ENCODE measurements around the gene MYO1G. TPM values are rescaled to one million over a fixed set of nuclear protein-coding genes. Genes with fewer than 3 reads are reported as not detected.

Gene MYO1G
- total and polyA plus RNA-seq, 2 experiments from 2014 or later: 0.21 to 0.78 TPM

GRCh38 chr7:44981035-44981706 is 2.4 kb upstream of the MYO1G start:
- Histone ChIP-seq H3K4me3 (no peak overlapping the region), H3K9me3 (ENCODE audit: low read depth) (no peaks in the 10 kb centered on the region), H3K4me1 (ENCODE audit: low read depth) (peaks cover 24% of the 10 kb centered on the region), H3K27ac (peak overlapping the region; percentile 68), H3K27me3 (no peaks in the 10 kb centered on the region), H3K36me3 (peaks cover 20% of the 10 kb centered on the region)
- DNase-seq (ENCODE audit: low read depth in 1 of 2, low spot score in 1 of 2): no peak
- TF ChIP-seq, protein P1, sequence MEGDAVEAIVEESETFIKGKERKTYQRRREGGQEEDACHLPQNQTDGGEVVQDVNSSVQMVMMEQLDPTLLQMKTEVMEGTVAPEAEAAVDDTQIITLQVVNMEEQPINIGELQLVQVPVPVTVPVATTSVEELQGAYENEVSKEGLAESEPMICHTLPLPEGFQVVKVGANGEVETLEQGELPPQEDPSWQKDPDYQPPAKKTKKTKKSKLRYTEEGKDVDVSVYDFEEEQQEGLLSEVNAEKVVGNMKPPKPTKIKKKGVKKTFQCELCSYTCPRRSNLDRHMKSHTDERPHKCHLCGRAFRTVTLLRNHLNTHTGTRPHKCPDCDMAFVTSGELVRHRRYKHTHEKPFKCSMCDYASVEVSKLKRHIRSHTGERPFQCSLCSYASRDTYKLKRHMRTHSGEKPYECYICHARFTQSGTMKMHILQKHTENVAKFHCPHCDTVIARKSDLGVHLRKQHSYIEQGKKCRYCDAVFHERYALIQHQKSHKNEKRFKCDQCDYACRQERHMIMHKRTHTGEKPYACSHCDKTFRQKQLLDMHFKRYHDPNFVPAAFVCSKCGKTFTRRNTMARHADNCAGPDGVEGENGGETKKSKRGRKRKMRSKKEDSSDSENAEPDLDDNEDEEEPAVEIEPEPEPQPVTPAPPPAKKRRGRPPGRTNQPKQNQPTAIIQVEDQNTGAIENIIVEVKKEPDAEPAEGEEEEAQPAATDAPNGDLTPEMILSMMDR (IDR thresholded peaks at IDR 0.05; ENCODE audit: low read depth, low read length): no peak

DNA sequence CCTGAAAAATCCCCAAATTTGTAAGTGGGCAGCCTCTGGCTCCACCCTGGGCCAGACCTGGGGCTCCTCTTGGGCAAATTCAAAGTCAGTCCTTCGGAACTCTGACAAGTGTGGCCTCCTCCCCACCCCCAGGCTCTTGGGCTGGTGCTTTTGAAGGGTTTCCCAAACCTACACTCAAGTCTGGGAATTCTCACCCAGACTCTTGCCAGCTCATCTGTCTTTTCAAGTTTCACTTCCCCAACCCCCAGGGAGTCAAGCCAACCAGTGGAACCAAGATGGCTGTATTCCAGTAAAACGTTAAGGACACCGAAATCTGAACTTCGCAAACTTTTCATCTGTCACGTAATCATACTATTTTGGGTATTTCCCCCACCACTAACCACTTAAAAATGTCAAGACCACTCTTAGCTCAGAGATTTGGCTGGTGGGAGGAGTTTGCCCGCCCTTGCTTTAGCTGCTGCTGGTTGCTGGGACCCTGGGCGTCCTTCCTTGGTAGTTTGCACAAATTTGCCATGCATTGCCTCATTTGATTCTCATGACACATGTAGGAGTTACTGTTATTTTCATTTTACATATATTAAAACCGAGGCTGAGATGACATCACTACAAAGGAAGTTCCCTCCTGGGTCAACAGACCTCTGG is 1.7 kb upstream of the MYO1G start:
- DNase-seq (ENCODE audit: low read depth in 1 of 2, low spot score in 1 of 2): peak; percentile 70
- no peaks in the 10 kb centered on the region for H3K9me3 ChIP-seq (ENCODE audit: low read depth)
- H3K4me3 ChIP-seq: no peak overlapping the region
- TF ChIP-seq, protein P1 (IDR thresholded peaks at IDR 0.05; ENCODE audit: low read depth, low read length): no peak
- H3K27me3 ChIP-seq: no peaks in the 10 kb centered on the region
- peaks cover 20% of the 10 kb centered on the region for H3K36me3 ChIP-seq
- peak overlapping the region; percentile 68 for H3K27ac ChIP-seq
- peaks cover 24% of the 10 kb centered on the region for H3K4me1 ChIP-seq (ENCODE audit: low read depth)

DNA sequence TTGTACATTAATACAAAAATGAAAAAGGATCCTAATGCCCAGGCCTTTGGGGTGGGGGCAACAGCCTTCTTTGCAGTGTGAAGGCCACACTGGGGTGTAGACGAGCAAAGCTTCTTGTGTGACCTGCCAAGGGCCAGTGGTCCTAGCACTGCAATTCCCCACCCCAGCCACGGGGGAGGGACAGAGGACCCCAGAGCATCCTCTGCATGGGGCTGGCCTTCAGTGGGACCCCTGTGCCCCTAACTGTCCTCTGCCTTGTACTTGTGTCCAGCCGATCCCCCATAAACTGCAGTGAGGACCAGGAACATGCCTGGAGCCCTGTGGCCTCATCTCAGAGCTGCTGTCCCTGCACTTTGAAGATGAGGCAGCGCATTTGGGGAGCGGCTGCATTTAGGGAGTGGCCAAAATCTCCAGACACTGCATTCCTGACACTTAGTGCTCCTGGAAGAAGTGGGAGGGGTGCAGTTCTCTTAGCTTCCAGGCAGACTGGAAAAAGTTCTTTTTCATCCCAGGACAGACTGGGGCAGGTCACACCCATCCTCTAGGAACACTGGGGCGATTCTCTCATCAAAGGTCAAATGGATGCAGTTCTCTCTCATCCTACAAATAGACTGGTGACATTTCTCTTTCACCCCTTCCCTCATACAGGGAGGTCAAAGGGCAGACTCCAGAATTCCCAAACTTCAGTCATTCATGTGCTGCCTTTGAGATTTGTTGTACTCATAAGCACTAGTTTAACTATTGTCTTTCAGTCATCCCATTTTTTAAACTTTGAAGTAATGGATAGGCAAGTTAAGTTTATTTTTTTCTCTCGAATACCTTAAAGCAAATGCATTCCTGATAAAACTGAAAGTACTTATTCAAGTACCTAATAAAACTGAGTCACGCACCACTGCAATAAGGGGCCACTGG is 922 bp upstream of the MYO1G start:
- Histone ChIP-seq H3K4me1 (ENCODE audit: low read depth) (peaks cover 20% of the 10 kb centered on the region), H3K27ac (peak overlapping the region; percentile 68), H3K9me3 (ENCODE audit: low read depth) (no peaks in the 10 kb centered on the region), H3K4me3 (no peak overlapping the region), H3K27me3 (no peaks in the 10 kb centered on the region), H3K36me3 (peaks cover 20% of the 10 kb centered on the region)
- TF ChIP-seq, protein P1 (IDR thresholded peaks at IDR 0.05; ENCODE audit: low read depth, low read length): no peak
- DNase-seq (ENCODE audit: low read depth in 1 of 2, low spot score in 1 of 2): no peak

DNA sequence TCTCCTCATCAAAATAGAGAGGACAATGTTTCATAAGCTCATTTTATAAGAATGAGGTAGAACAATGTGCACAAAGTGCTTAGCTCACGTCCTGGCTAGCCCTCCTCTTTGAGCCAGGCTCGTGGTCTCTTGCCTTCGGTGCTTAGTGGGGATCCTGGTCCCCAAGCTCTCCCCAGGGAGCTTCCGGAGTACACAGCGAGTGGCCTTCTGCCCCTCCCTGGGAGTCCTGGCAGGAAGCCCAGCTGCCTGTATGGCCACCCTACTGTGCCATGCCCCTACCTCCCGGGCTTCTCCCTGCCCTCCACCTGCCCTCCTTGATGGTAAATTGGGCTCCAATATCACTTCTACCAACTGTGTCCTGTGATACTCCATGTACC is 868 bp downstream of the MYO1G start:
- Histone ChIP-seq H3K27ac (no peak overlapping the region), H3K27me3 (no peaks in the 10 kb centered on the region), H3K4me1 (ENCODE audit: low read depth) (peaks cover 20% of the 10 kb centered on the region), H3K36me3 (peaks cover 3% of the 10 kb centered on the region), H3K9me3 (ENCODE audit: low read depth) (no peaks in the 10 kb centered on the region), H3K4me3 (no peak overlapping the region)
- no peak for DNase-seq (ENCODE audit: low read depth in 1 of 2, low spot score in 1 of 2)
- TF ChIP-seq, protein P1 (IDR thresholded peaks at IDR 0.05; ENCODE audit: low read depth, low read length): no peak

DNA sequence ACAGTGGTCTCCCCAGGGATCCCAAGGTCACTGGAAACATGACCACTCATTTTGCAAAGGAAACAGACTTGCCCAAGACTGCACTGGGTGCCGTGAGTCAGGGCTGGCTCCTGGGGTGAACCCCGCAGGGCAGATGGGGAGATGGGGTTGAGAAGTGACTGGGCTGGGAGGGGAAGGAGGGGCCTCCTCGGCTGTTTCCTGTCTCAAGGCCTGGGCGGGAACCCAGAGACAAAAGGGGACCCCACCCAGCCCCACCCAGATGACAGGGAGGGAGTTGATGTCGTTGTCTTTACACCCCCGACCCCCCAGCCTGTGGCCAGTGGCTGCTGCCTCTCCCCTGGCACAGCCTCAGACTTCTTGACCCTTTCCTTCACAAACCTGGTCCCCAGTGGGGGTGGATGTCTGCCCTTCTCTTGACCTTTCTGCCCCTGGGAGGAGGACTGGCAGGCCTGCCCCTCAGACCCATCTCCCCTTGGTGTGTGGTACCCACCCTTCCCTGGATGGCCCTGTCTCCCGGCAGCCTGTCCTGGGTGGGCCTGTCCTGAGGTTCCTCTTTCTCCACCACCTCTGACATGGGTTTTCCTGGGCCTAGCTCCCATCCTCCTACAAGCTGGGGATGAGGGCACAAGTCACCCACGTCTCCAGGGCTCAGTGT is 1.4 kb downstream of the MYO1G start:
- Histone ChIP-seq H3K4me3 (no peak overlapping the region), H3K4me1 (ENCODE audit: low read depth) (peaks cover 20% of the 10 kb centered on the region), H3K27ac (no peak overlapping the region), H3K36me3 (no peaks in the 10 kb centered on the region), H3K9me3 (ENCODE audit: low read depth) (no peaks in the 10 kb centered on the region), H3K27me3 (no peaks in the 10 kb centered on the region)
- DNase-seq (ENCODE audit: low read depth in 1 of 2, low spot score in 1 of 2): no peak
- TF ChIP-seq, protein P1 (IDR thresholded peaks at IDR 0.05; ENCODE audit: low read depth, low read length): no peak
